HCT116 (cell line): Measurements from ENCODE around the gene RAPGEFL1.

ENCODE experiments used
- CTCF ChIP-seq, 3 experiments: fragments of 200-600 bp in 1 of 3; sonication (generic) in 1 of 3; IDR thresholded peaks in 2 of 3; conservative IDR thresholded peaks in 1 of 3; 2 replicates each; pipeline ENCODE4 v1.5.1; 2012 to 2017; ENCODE audit warnings: low read depth in 2 of 3, low read length in 2 of 3, antibody characterized with exemption in 1 of 3, borderline replicate concordance in 1 of 3, control low read depth in 1 of 3, mild to moderate bottlenecking in 1 of 3, mixed read lengths in 1 of 3, mixed run types in 1 of 3, moderate library complexity in 1 of 3; ENCODE audit not compliant: insufficient read depth in 1 of 3
- ELF1 ChIP-seq: IDR thresholded peaks from 2 replicates; pipeline ENCODE4 v1.6.1; 2012; ENCODE audit warnings: low read depth, borderline replicate concordance
- POLR2A ChIP-seq: IDR thresholded peaks from 2 replicates; pipeline ENCODE4 v1.7.0; 2011; ENCODE audit warnings: borderline replicate concordance; ENCODE audit not compliant: insufficient read depth, insufficient read length; ENCODE audit errors: extremely low read depth

- no peak for TF ChIP-seq ELF1
- no peak for TF ChIP-seq CTCF (IDR thresholded peaks at IDR 0.05 in 2 of 3, conservative IDR thresholded peaks at IDR 0.05 in 1 of 3; ENCODE audit: borderline replicate concordance in 1 of 3, insufficient read depth in 1 of 3, low read depth in 2 of 3, low read length in 2 of 3)
- peak; percentile 20 for TF ChIP-seq POLR2A
Measured at GRCh38 chr17:40218006-40218739, 40.9 kb downstream of the RAPGEFL1 start.
